SU-DHL-6 (cell line): ENCODE results near the gene CNRIP1.

ENCODE experiments used
- H2AFZ ChIP-seq: fragments of 200-600 bp; sonication (generic); 2 replicates; pipeline ENCODE4 v1.6.1; 2014; ENCODE audit warnings: low read depth, mild to moderate bottlenecking, moderate library complexity, mixed read lengths, antibody characterized with exemption, low read length; ENCODE audit not compliant: severe bottlenecking
- H3F3A ChIP-seq: fragments of 200-600 bp; shearing (Covaris generic); 2 replicates; pipeline ENCODE4 v1.6.0; 2016; ENCODE audit warnings: antibody characterized with exemption, mild to moderate bottlenecking; ENCODE audit not compliant: insufficient read depth
- H3K27ac ChIP-seq: fragments of 200-600 bp; sonication (generic); 2 replicates; pipeline ENCODE4 v1.5.1; 2016; ENCODE audit warnings: low read depth, mild to moderate bottlenecking, low read length, moderate library complexity, mixed read lengths
- H3K27me3 ChIP-seq: fragments of 200-600 bp; sonication (generic), shearing (Covaris generic); 2 replicates; pipeline ENCODE4 v1.6.0; 2014; ENCODE audit warnings: mild to moderate bottlenecking, low read length
- H3K36me3 ChIP-seq: fragments of 200-600 bp; sonication (generic); 2 replicates; pipeline ENCODE4 v1.6.1; 2014; ENCODE audit warnings: mild to moderate bottlenecking, low read length, mixed read lengths
- H3K4me2 ChIP-seq: fragments of 300-600, 200-600 bp; shearing (Covaris generic), sonication (generic); 2 replicates; pipeline ENCODE4 v1.6.0; 2014; ENCODE audit warnings: low read length, low read depth, mild to moderate bottlenecking; ENCODE audit not compliant: poor library complexity, severe bottlenecking
- H3K4me3 ChIP-seq: fragments of 200-600 bp; sonication (generic); 2 replicates; pipeline ENCODE4 v1.5.1; 2014; ENCODE audit warnings: antibody characterized with exemption, low read length, mild to moderate bottlenecking, mixed read lengths; ENCODE audit not compliant: insufficient read depth, poor library complexity, severe bottlenecking
- H3K79me2 ChIP-seq: fragments of 200-600 bp; sonication (generic); 2 replicates; pipeline ENCODE4 v1.6.1; 2014; ENCODE audit warnings: mild to moderate bottlenecking, low read length, moderate library complexity; ENCODE audit not compliant: insufficient read depth
- H3K9ac ChIP-seq: fragments of 200-600 bp; sonication (generic); 2 replicates; pipeline ENCODE4 v1.7.0; 2014; ENCODE audit warnings: mild to moderate bottlenecking, low read length
- H3K9me2 ChIP-seq: fragments of 200-600 bp; sonication (generic); replicated peaks from 2 replicates; pipeline ENCODE4 v1.6.1; 2014; ENCODE audit warnings: low read length; ENCODE audit not compliant: insufficient read depth
- H3K9me3 ChIP-seq: fragments of 200-600 bp; sonication (generic); 2 replicates; pipeline ENCODE4 v1.6.1; 2014; ENCODE audit warnings: low read length, mixed read lengths; ENCODE audit not compliant: insufficient read depth
- H4K20me1 ChIP-seq: fragments of 200-600 bp; sonication (generic); 2 replicates; pipeline ENCODE4 v1.6.1; 2014; ENCODE audit warnings: low read depth, mild to moderate bottlenecking, antibody characterized with exemption, low read length, moderate library complexity, mixed read lengths
- EZH2phosphoT487 ChIP-seq: fragments of 200-600 bp; sonication (generic), shearing (Covaris generic); conservative IDR thresholded peaks from 2 replicates; pipeline ENCODE4 v1.6.1; 2018; ENCODE audit warnings: mild to moderate bottlenecking, antibody characterized with exemption, low read length, moderate library complexity, mixed read lengths
- TF ChIP-seq, protein P1 (sequence below): fragments of 200-600 bp; sonication (generic); IDR thresholded peaks from one replicate; pipeline ENCODE4 v1.5.1; 2017; ENCODE audit warnings: antibody characterized with exemption, mild to moderate bottlenecking, low read length, moderate library complexity; ENCODE audit not compliant: insufficient read depth, poor library complexity, severe bottlenecking

CNRIP1 gene

DNA sequence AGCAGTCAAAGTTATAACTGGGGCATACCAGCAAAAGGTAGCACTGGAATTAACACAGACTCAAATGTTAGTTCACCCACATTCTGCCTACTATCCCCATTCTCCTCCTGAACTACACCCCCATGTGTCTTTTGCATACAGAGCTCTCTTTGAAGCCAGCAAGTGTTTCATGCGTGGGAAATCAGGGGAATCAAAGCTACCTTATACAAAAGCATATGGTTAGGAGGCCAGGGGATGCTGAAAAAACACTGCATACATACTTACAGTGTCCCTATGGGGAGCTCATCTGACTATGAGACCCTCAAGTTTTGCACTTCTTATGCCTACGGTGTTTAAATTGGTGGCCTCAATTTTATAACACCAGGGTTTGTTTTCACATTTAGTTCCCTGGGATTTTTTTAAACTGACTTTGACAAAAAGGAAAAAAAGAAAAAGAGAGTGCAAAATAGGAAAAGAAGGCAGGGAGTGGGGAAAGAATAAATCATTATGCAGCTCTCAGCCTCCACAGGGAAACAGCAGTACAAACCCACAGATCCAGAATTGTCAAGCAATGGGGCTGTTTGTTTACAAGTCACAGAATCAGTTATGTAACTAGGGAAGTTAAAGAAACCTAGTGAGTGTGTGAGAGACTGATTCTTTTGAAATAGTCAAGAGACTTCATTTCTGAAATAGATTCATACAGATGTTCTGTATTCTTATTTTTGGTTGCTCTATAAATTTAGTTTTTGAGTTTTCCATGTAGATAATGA lies 47.3 kb downstream of the CNRIP1 start:
- TF ChIP-seq, protein P1, sequence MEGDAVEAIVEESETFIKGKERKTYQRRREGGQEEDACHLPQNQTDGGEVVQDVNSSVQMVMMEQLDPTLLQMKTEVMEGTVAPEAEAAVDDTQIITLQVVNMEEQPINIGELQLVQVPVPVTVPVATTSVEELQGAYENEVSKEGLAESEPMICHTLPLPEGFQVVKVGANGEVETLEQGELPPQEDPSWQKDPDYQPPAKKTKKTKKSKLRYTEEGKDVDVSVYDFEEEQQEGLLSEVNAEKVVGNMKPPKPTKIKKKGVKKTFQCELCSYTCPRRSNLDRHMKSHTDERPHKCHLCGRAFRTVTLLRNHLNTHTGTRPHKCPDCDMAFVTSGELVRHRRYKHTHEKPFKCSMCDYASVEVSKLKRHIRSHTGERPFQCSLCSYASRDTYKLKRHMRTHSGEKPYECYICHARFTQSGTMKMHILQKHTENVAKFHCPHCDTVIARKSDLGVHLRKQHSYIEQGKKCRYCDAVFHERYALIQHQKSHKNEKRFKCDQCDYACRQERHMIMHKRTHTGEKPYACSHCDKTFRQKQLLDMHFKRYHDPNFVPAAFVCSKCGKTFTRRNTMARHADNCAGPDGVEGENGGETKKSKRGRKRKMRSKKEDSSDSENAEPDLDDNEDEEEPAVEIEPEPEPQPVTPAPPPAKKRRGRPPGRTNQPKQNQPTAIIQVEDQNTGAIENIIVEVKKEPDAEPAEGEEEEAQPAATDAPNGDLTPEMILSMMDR, result no peak
- TF ChIP-seq EZH2phosphoT487, result no peak

DNA sequence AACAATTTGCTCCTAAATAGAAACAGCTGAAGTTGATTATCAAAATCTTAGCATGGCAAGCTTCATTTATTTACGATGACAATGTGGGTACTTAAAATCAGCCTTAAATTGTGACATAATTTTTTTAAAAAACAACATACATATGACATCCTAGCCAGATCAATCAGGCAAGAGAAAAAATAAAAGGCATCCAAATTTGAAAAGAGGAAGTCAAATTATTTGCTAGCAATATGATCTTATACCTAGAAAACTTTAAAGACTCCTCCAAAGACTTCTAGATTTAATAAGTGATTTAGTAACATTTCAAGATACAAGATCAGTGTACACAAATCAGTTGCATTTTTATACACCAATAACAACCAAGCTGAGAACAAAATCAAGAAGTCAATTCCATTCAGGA lies 53.1 kb downstream of the CNRIP1 start:
- Histone ChIP-seq H3K9me3 (no peaks in the 10 kb centered on the region), H3F3A (no peaks in the 10 kb centered on the region), H3K4me3 (no peak overlapping the region), H3K9me2 (no peaks in the 10 kb centered on the region), H3K79me2 (no peaks in the 10 kb centered on the region), H3K27me3 (no peaks in the 10 kb centered on the region), H3K4me2 (no peak overlapping the region), H3K27ac (no peak overlapping the region), H2AFZ (no peak overlapping the region), H3K9ac (no peak overlapping the region), H4K20me1 (no peaks in the 10 kb centered on the region), H3K36me3 (no peaks in the 10 kb centered on the region)
- TF ChIP-seq, protein P1, result no peak
- TF ChIP-seq EZH2phosphoT487, result no peak

More for the DNA sequence above, 47.3 kb downstream of the CNRIP1 start:
- Histone ChIP-seq H3F3A (no peaks in the 10 kb centered on the region), H3K4me2 (no peak overlapping the region), H3K9me2 (no peaks in the 10 kb centered on the region), H3K9ac (no peak overlapping the region), H3K27me3 (no peaks in the 10 kb centered on the region), H3K27ac (no peak overlapping the region), H3K36me3 (no peaks in the 10 kb centered on the region), H3K4me3 (no peak overlapping the region), H3K9me3 (no peaks in the 10 kb centered on the region), H4K20me1 (no peaks in the 10 kb centered on the region), H3K79me2 (no peaks in the 10 kb centered on the region), H2AFZ (no peak overlapping the region)

DNA sequence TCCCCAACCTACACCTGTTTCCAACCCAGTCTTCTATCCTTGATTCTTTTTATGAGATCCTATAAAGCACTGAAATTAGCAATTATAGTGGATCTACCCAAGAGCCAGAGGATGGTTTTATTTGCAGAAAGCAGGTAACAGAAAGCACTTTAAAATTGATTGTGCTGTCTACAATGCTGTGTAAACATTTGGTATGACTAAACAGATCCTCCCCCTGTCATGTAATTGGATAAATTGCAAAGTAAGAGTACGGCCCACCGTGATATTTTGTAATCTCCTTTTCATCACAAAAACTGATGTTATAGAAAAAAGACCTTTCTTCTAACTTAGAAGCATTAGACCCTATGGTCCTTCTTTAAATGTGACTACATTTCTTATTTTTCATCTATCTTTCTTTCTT lies 56.1 kb downstream of the CNRIP1 start:
- TF ChIP-seq, protein P1, result no peak
- TF ChIP-seq EZH2phosphoT487, result no peak
- H3F3A ChIP-seq, result no peaks in the 10 kb centered on the region

More for the DNA sequence above, 56.1 kb downstream of the CNRIP1 start:
- Histone ChIP-seq H3K36me3 (no peaks in the 10 kb centered on the region), H3K4me3 (no peak overlapping the region), H2AFZ (no peak overlapping the region), H3K4me2 (no peak overlapping the region), H3K9me2 (no peaks in the 10 kb centered on the region), H3K9me3 (no peaks in the 10 kb centered on the region), H3K27ac (no peak overlapping the region), H4K20me1 (peaks cover 4% of the 10 kb centered on the region; the same call in 1 of the 2 replicates), H3K27me3 (no peaks in the 10 kb centered on the region), H3K79me2 (no peaks in the 10 kb centered on the region), H3K9ac (no peak overlapping the region)
